ES-I3 (cell line): Measurements from ENCODE around the gene CFLAR.
"Not testable (repeated sequence)": the region's sequence is repeated elsewhere in the genome, so short reads cannot be mapped to it uniquely, and the experiment has no call there.

Source experiments
- H3K36me3 ChIP-seq: 2 replicates; pipeline ENCODE4 v1.6.1; 2013; ENCODE audit warnings: mild to moderate bottlenecking, low read length, control low read depth, moderate library complexity; ENCODE audit not compliant: insufficient read depth
- H3K4me1 ChIP-seq: 2 replicates; pipeline ENCODE4 v1.6.1; 2013; ENCODE audit warnings: mild to moderate bottlenecking, control low read depth, low read length; ENCODE audit not compliant: insufficient read depth
- H3K9ac ChIP-seq: 2 replicates; pipeline ENCODE4 v1.6.1; 2013; ENCODE audit warnings: low read depth, mild to moderate bottlenecking, low read length, moderate library complexity
- H3K9me3 ChIP-seq: 2 replicates; pipeline ENCODE4 v1.6.1; 2013; ENCODE audit warnings: mild to moderate bottlenecking, low read length, moderate library complexity; ENCODE audit not compliant: control insufficient read depth, insufficient read depth

Gene CFLAR

GRCh38 chr2:201111096-201111495 lies 4.9 kb upstream of the CFLAR start:
- Histone ChIP-seq H3K36me3 (no peaks in the 10 kb centered on the region), H3K9me3 (no peaks in the 10 kb centered on the region), H3K4me1 (no peaks in the 10 kb centered on the region), H3K9ac (no peak overlapping the region)

GRCh38 chr2:201114350-201114749 lies 1.6 kb upstream of the CFLAR start:
- Histone ChIP-seq H3K36me3 (no peaks in the 10 kb centered on the region), H3K4me1 (0 out of 2 replicates have a peak, but pooled peaks cover 6% of the 10 kb centered on the region), H3K9me3 (no peaks in the 10 kb centered on the region), H3K9ac (no peak overlapping the region)

GRCh38 chr2:201114846-201115245 lies 1.1 kb upstream of the CFLAR start:
- 0 out of 2 replicates have a peak, but pooled peaks cover 6% of the 10 kb centered on the region for H3K4me1 ChIP-seq
- no peaks in the 10 kb centered on the region for H3K9me3 ChIP-seq
- no peak overlapping the region for H3K9ac ChIP-seq
- no peaks in the 10 kb centered on the region for H3K36me3 ChIP-seq

- Histone ChIP-seq H3K4me1 (0 out of 2 replicates have a peak, but pooled peaks cover 6% of the 10 kb centered on the region), H3K9me3 (no peaks in the 10 kb centered on the region), H3K9ac (peak overlapping the region; percentile 93), H3K36me3 (no peaks in the 10 kb centered on the region)
These were observed 1.2 kb downstream of the CFLAR start for GRCh38 chr2:201116959-201117734.

- peak overlapping the region; percentile 93; the same call in 1 of the 2 replicates for H3K9ac ChIP-seq
- H3K9me3 ChIP-seq, H3K4me1 ChIP-seq, H3K36me3 ChIP-seq: not testable (repeated sequence)
These were observed 1.8 kb downstream of the CFLAR start for GRCh38 chr2:201117735-201118094.

- Histone ChIP-seq H3K9ac (peak overlapping the region; percentile 93), H3K36me3 (no peaks in the 10 kb centered on the region), H3K4me1 (0 out of 2 replicates have a peak, but pooled peaks cover 6% of the 10 kb centered on the region), H3K9me3 (no peaks in the 10 kb centered on the region)
These were observed 2.4 kb downstream of the CFLAR start for GRCh38 chr2:201118121-201118960.

- 0 out of 2 replicates have a peak, but pooled peaks cover 6% of the 10 kb centered on the region for H3K4me1 ChIP-seq
- no peaks in the 10 kb centered on the region for H3K36me3 ChIP-seq
- peak overlapping the region; percentile 93 for H3K9ac ChIP-seq
- no peaks in the 10 kb centered on the region for H3K9me3 ChIP-seq
These were observed 3.2 kb downstream of the CFLAR start for GRCh38 chr2:201118961-201119854.

GRCh38 chr2:201122276-201122675 lies 6.3 kb downstream of the CFLAR start:
- Histone ChIP-seq H3K4me1 (peaks cover 21% of the 10 kb centered on the region), H3K36me3 (no peaks in the 10 kb centered on the region), H3K9me3 (no peaks in the 10 kb centered on the region), H3K9ac (no peak overlapping the region)

GRCh38 chr2:201126308-201127151 lies 10.6 kb downstream of the CFLAR start:
- H3K9me3 ChIP-seq = no peaks in the 10 kb centered on the region
- no peaks in the 10 kb centered on the region for H3K36me3 ChIP-seq
- H3K9ac ChIP-seq = no peak overlapping the region
- peaks cover 37% of the 10 kb centered on the region for H3K4me1 ChIP-seq

- H3K9me3 ChIP-seq = no peaks in the 10 kb centered on the region
These were observed 11.2 kb downstream of the CFLAR start for GRCh38 chr2:201127152-201127511.

GRCh38 chr2:201127570-201127969 lies 11.6 kb downstream of the CFLAR start:
- Histone ChIP-seq H3K36me3 (no peaks in the 10 kb centered on the region), H3K9me3 (no peaks in the 10 kb centered on the region), H3K9ac (no peak overlapping the region), H3K4me1 (peaks cover 37% of the 10 kb centered on the region)

More at GRCh38 chr2:201127152-201127511, 11.2 kb downstream of the CFLAR start:
- H3K36me3 ChIP-seq = no peaks in the 10 kb centered on the region
- H3K4me1 ChIP-seq = peaks cover 37% of the 10 kb centered on the region
- no peak overlapping the region for H3K9ac ChIP-seq

- Histone ChIP-seq H3K4me1 (peaks cover 37% of the 10 kb centered on the region), H3K9ac (no peak overlapping the region), H3K9me3 (no peaks in the 10 kb centered on the region), H3K36me3 (no peaks in the 10 kb centered on the region)
These were observed 12.1 kb downstream of the CFLAR start for GRCh38 chr2:201128033-201128432.

- H3K36me3 ChIP-seq = no peaks in the 10 kb centered on the region
- no peak overlapping the region; the same call in 1 of the 2 replicates for H3K9ac ChIP-seq
- H3K9me3 ChIP-seq = no peaks in the 10 kb centered on the region
- peaks cover 37% of the 10 kb centered on the region for H3K4me1 ChIP-seq
These were observed 13.1 kb downstream of the CFLAR start for GRCh38 chr2:201128933-201129505.
